ENCODE results near the gene NKX6-2.

DNA sequence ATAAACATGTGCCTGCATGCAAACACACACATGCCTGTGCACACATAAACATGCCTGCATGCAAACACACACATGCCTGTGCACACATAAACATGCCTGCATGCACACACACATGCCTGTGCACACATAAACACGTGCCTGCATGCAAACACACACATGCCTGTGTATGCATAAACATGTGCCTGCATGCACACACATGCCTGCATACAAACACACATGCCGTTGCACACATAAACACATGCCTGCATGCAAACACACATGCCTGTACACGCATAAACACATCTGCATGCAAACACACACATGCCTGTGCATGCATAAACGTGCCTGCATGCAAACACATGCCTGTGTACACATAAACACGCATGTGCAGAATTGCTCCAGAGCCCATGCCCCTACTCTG lies 22.4 kb downstream of the NKX6-2 start:
- TF ChIP-seq, protein P1, sequence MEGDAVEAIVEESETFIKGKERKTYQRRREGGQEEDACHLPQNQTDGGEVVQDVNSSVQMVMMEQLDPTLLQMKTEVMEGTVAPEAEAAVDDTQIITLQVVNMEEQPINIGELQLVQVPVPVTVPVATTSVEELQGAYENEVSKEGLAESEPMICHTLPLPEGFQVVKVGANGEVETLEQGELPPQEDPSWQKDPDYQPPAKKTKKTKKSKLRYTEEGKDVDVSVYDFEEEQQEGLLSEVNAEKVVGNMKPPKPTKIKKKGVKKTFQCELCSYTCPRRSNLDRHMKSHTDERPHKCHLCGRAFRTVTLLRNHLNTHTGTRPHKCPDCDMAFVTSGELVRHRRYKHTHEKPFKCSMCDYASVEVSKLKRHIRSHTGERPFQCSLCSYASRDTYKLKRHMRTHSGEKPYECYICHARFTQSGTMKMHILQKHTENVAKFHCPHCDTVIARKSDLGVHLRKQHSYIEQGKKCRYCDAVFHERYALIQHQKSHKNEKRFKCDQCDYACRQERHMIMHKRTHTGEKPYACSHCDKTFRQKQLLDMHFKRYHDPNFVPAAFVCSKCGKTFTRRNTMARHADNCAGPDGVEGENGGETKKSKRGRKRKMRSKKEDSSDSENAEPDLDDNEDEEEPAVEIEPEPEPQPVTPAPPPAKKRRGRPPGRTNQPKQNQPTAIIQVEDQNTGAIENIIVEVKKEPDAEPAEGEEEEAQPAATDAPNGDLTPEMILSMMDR (IDR thresholded peaks at IDR 0.05; ENCODE audit: low read length), result no peak
- TF ChIP-seq EZH2 (IDR thresholded peaks at IDR 0.05; ENCODE audit: borderline replicate concordance, low read length), result no peak
